ENCODE measurements around the gene ERICH6B.

- no peak for TF ChIP-seq SP1 (IDR thresholded peaks at IDR 0.05)
- TF ChIP-seq L3MBTL2 (conservative IDR thresholded peaks at IDR 0.05), result no peak
- TF ChIP-seq FOXK2 (IDR thresholded peaks at IDR 0.05), result no peak
- no peak for TF ChIP-seq PKNOX1 (IDR thresholded peaks at IDR 0.05)
- TF ChIP-seq FOXM1 (IDR thresholded peaks at IDR 0.05; ENCODE audit: borderline replicate concordance), result no peak
Observed at GRCh38 chr13:45496942-45497341, 118.6 kb downstream of the ERICH6B start.
